NCI-H82 treated with DMSO at 0.1 percent for 48 hours (cell line): Measurements from ENCODE around the gene LAMC1.

Source experiments
- DNase-seq: peaks from one replicate; lab custom pipeline; 2025; ENCODE audit not compliant: unreplicated experiment; lab: John Stamatoyannopoulos, UW

LAMC1 gene

GRCh38 chr1:183075861-183076260 lies 52.6 kb downstream of the LAMC1 start:
- no peak for DNase-seq

- no peak for DNase-seq
Measured at GRCh38 chr1:183077097-183077496, 53.9 kb downstream of the LAMC1 start.

- DNase-seq: no peak
Measured at GRCh38 chr1:183079712-183080388, 56.6 kb downstream of the LAMC1 start.

GRCh38 chr1:183080406-183080805 lies 57.2 kb downstream of the LAMC1 start:
- DNase-seq: no peak

- DNase-seq: no peak
Measured at GRCh38 chr1:183081402-183082120, 58.3 kb downstream of the LAMC1 start.

GRCh38 chr1:183082650-183083049 lies 59.4 kb downstream of the LAMC1 start:
- no peak for DNase-seq

GRCh38 chr1:183087001-183087400 lies 63.8 kb downstream of the LAMC1 start:
- no peak for DNase-seq

- no peak for DNase-seq
Measured at GRCh38 chr1:183089025-183089639, 65.9 kb downstream of the LAMC1 start.

GRCh38 chr1:183090391-183091006 lies 67.3 kb downstream of the LAMC1 start:
- DNase-seq: no peak

GRCh38 chr1:183091181-183091580 lies 68.0 kb downstream of the LAMC1 start:
- DNase-seq: no peak

- no peak for DNase-seq
Measured at GRCh38 chr1:183092350-183092749, 69.1 kb downstream of the LAMC1 start.

GRCh38 chr1:183093066-183093668 lies 69.9 kb downstream of the LAMC1 start:
- no peak for DNase-seq

- no peak for DNase-seq
Measured at GRCh38 chr1:183093786-183094298, 70.6 kb downstream of the LAMC1 start.

GRCh38 chr1:183094351-183094750 lies 71.1 kb downstream of the LAMC1 start:
- no peak for DNase-seq

GRCh38 chr1:183096351-183096750 lies 73.1 kb downstream of the LAMC1 start:
- no peak for DNase-seq

- no peak for DNase-seq
Measured at GRCh38 chr1:183096894-183097293, 73.7 kb downstream of the LAMC1 start.

- DNase-seq: no peak
Measured at GRCh38 chr1:183097438-183098051, 74.3 kb downstream of the LAMC1 start.

GRCh38 chr1:183098317-183098716 lies 75.1 kb downstream of the LAMC1 start:
- no peak for DNase-seq

GRCh38 chr1:183100361-183100974 lies 77.2 kb downstream of the LAMC1 start:
- no peak for DNase-seq

GRCh38 chr1:183101081-183101480 lies 77.9 kb downstream of the LAMC1 start:
- no peak for DNase-seq
